Brain microvascular endothelial cell (primary cell): ENCODE measurements around the gene EXOC3L2.

Source experiments
- DNase-seq: peaks from one replicate; pipeline ENCODE4 v3.0.0-alpha.2; 2020
- H3K27ac ChIP-seq: fragments of 250-450 bp; sonication (Bioruptor Pico); 2 replicates; pipeline ENCODE4 v1.5.1; 2020; ENCODE audit warnings: mild to moderate bottlenecking, moderate library complexity
- H3K27me3 ChIP-seq: fragments of 250-450 bp; sonication (Bioruptor Pico); replicated peaks from 2 replicates; pipeline ENCODE4 v1.5.1; 2020; ENCODE audit warnings: mild to moderate bottlenecking
- H3K36me3 ChIP-seq: fragments of 250-450 bp; sonication (Bioruptor Pico); replicated peaks from 2 replicates; pipeline ENCODE4 v1.5.1; 2020; ENCODE audit warnings: mild to moderate bottlenecking
- H3K4me3 ChIP-seq: 2 replicates; pipeline ENCODE4 v1.5.1; 2011; ENCODE audit warnings: low read depth, mild to moderate bottlenecking, control low read depth, low read length, moderate library complexity
- CTCF ChIP-seq: IDR thresholded peaks from 2 replicates; pipeline ENCODE4 v1.5.1; 2011; ENCODE audit warnings: low read depth, mild to moderate bottlenecking, moderate library complexity, low read length, control low read depth, inconsistent platforms; ENCODE audit errors: missing control alignments
- in situ Hi-C: cut with HindIII; loops from 2 replicates; pipeline ENCODE4 v1.10.0; 2017; ENCODE audit warnings: low sequenced_read_pairs, low pct_ligation_motif_present

The EXOC3L2 gene

GRCh38 chr19:45175515-45176345 lies 69.5 kb downstream of the EXOC3L2 start:
- no peak for TF ChIP-seq CTCF
- H3K4me3 ChIP-seq, result no peak overlapping the region
- H3K36me3 ChIP-seq, result no peaks in the 10 kb centered on the region
- no peaks in the 10 kb centered on the region for H3K27me3 ChIP-seq
- no peak for DNase-seq
- in situ Hi-C loops, result no loop called here
- no peak overlapping the region for H3K27ac ChIP-seq

- Histone ChIP-seq H3K27ac (no peak overlapping the region), H3K4me3 (no peak overlapping the region), H3K27me3 (no peaks in the 10 kb centered on the region), H3K36me3 (no peaks in the 10 kb centered on the region)
- no peak for DNase-seq
- TF ChIP-seq CTCF, result no peak
- in situ Hi-C loops, result no loop called here
Observed at GRCh38 chr19:45173816-45174215, 71.4 kb downstream of the EXOC3L2 start.

- no peak overlapping the region for H3K4me3 ChIP-seq
- no peak overlapping the region for H3K27ac ChIP-seq
- no peaks in the 10 kb centered on the region for H3K27me3 ChIP-seq
- DNase-seq, result no peak
- no peaks in the 10 kb centered on the region for H3K36me3 ChIP-seq
- in situ Hi-C loops, result no loop called here
- no peak for TF ChIP-seq CTCF
Observed at GRCh38 chr19:45172611-45173208, 72.5 kb downstream of the EXOC3L2 start.

GRCh38 chr19:45172173-45172572 lies 73.0 kb downstream of the EXOC3L2 start:
- DNase-seq, result no peak
- no peaks in the 10 kb centered on the region for H3K27me3 ChIP-seq
- in situ Hi-C loops, result no loop called here
- H3K4me3 ChIP-seq, result no peak overlapping the region
- no peak for TF ChIP-seq CTCF
- H3K27ac ChIP-seq, result no peak overlapping the region
- H3K36me3 ChIP-seq, result no peaks in the 10 kb centered on the region

DNA sequence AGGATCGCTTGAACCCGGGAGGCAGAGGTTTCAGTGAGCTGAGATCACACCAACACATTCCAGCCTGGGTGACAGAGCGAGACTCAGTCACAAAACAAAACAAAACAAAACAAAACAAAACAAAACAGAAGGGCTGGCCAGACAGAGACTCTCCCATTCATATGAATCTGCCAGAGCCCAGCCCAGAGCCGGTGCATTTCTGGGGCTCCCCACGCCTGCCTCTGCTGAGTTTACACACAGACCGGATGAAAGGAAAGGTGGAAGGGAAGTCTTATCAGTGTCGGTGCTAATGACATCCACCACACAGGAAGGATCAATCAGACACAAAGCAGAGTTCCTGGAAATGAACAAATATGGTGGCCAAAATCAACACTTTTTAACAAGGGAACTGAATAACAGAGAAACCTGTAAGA lies 74.0 kb downstream of the EXOC3L2 start:
- no peak overlapping the region for H3K4me3 ChIP-seq
- no peaks in the 10 kb centered on the region for H3K36me3 ChIP-seq
- in situ Hi-C loops, result no loop called here
- no peaks in the 10 kb centered on the region for H3K27me3 ChIP-seq
- no peak overlapping the region for H3K27ac ChIP-seq
- no peak for DNase-seq
- no peak for TF ChIP-seq CTCF
